GM19438 (cell line): ENCODE measurements around the gene PSMD5.
"Not testable (repeated sequence)": the region's sequence is repeated elsewhere in the genome, so short reads cannot be mapped to it uniquely, and the experiment has no call there.

Experiments
- ATAC-seq: cut with Tn5 transposase; IDR thresholded peaks from one replicate; pipeline ENCODE4 v1.9.1; 2021; ENCODE audit warnings: low read depth; ENCODE audit not compliant: unreplicated experiment

Gene PSMD5

DNA sequence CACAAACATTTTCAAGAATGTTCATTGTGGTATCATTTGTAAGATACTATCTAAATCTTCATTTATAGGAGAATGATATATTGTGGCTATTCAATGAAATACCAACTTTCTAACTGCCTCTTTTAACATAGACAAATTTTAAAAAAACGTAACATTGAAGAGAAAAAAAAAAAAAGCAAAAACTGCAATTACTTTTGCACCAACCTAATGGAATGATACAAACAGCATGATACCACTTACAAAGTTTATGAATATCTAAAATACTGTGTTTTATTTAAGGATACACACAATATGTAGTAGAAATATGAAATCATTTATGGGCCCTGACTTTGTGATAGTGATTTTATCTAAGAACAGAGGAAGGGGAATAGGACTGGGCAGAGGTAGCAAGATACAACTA, 24.1 kb downstream of the PSMD5 start:
- no peak for ATAC-seq

DNA sequence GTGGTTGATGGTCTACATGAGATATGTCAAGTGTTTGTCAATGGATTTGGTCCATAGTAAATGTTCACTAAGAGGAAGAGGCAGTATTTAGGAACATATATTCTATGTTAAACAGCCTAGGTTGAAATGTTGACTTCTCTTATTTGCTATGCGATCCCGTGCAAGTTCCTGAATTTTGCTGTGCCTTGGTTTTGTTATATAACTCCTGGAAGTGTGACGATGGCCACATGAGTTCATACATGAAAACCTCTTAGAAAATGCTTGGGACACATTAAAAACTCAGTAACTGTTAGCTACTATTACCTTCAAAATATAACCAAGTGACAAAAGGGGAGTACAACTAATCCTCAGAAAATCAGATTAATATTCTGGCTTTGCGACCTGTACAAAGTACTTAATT, 27.6 kb downstream of the PSMD5 start:
- no peak for ATAC-seq

DNA sequence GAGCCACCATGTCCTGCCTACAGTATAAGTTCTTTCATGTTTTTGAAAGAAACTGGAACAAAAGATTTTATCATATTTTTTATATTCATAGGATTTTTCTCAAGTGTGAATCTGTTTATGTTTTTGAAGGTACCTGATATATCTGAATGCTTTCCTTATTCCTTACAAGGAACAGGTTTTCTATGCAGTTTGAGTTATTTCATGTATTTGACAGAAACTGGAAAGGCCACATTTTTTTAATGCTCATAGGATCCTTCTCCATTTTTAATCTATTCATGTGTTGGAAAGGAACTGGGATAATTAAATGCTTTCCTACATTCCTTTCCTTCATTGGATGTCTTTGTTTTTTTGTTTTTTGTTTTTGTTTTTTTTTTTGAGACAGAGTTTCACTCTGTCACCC, 33.8 kb downstream of the PSMD5 start:
- no peak for ATAC-seq

- no peak for ATAC-seq
Measured at GRCh38 chr9:120807607-120808379, 34.9 kb downstream of the PSMD5 start.

GRCh38 chr9:120804784-120805363, 37.8 kb downstream of the PSMD5 start:
- ATAC-seq, result not testable (repeated sequence)

GRCh38 chr9:120801441-120801840, 41.3 kb downstream of the PSMD5 start:
- ATAC-seq, result no peak

DNA sequence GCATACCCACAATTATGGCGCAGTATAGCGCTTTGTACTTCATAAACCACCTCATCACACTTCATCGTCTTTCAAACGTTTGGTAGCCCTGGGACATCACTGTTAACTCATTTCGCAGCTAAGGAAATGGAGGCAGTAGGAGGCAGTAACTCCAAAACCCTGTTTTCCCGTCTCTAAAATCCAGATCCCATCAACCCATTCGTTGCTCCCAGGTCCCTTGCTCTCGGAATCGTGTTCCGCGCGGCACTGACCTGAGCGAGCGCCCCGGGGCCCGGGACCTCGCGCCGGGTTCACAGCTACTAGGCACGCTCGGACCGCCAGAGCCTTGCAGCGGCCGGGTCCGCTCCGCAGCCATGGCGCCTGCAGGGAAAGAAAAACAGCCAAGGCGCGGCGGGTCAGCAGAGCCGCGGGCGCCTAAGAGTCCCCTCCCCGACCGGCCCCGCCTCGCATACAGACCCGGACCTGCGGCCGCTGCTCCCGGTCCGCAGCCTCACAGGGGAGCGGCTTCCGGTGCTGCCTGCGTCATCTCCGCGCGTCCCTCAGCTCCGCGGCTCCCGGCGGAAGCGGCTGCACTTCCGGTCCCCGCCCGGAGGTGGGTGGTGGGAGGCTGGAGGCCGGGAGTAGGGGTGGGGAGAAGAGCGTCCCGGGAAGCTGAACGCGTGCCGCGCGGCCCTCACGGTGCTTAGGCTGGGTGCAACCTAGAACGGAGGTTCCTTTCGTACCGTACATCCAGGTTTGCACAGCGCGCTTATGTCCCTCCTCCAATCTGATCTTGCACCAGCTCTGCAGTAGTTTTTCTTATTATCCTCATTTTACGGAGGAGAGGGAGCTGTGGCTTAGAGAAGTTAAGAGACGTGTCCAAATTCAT, 49.6 kb downstream of the PSMD5 start, which contains the start of gene FBXW2:
FBXW2 (minus strand) TSS at position 519 of the 868 bp plus-strand sequence. CDS start 5,158 bp downstream, outside the sequence.
- peak; percentile 95 for ATAC-seq

DNA sequence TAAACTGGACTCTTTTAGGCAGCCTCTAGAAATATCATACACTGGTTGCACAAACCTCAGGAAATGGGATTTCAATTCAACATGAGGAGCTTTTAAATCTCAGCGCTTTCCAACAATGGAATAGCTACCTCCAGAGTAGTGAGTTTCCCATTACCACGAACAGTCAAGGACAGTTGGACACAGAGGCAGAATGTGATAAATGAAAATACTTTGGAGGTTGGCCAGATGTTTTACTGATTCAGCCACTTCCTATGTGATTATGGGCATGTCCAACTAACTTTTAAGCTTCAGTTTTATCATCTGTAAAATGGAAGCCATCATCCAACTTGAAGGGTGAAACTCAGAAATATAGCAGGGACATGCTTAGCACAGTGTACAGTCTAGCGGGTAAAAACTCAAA, 51.6 kb downstream of the PSMD5 start:
- no peak for ATAC-seq

GRCh38 chr9:120787933-120788332, 54.8 kb downstream of the PSMD5 start:
- no peak for ATAC-seq

DNA sequence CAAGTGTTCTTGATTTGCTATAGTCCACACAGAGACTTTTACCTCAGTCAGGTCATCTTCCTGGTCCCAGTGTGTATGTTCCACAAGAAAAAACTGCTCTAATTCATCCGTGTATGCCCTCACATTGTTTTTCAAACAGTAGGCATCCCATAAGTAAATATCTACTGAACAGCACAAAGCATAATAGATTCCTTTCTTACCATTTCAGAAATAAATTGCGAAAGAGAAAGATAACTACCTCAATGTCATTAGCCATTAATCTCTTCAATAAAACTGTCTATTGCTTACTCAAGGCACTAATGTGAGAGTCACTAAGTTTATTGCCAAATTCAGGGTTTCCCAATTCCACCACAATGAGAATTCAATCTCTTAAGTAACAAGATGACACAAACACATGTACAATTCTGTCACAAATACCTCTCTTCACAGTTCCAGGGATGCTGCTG, 59.1 kb downstream of the PSMD5 start:
- no peak for ATAC-seq

DNA sequence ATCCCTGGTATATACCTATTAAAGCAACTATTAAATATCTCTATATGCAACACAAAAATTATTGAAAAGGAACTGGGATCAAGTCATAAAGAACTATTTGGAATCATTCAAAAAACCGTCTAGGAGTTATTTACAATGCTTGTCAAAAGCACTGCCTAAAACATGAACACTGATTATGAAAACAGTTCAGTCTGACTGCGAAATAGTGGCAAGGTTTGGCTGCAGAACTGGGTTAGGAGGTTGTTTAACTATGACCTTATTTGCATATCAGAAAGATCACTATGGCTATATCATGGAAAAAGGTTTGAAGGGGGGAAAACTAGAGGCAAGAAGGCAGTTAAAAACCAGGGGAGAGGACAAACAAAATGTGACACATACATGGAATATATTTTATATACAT, 61.5 kb downstream of the PSMD5 start:
- no peak for ATAC-seq

DNA sequence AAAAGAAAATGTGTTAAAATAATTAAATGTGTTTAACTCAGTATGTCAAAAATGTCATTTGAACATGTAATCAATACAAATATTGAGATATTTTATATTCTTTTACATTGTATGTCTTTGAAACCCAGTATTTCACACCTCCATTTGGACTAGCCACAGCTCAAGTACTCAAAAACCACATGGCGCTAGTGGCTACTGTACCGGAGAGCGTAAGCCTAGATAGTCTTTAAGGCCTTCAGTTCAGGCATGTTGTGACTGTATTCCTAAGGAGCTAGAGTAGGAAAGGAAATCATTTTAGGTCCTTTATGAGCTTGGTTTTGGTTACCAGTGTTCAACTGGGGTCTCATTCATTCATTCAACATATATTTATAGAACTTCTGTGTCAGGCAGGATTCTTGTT, 62.4 kb downstream of the PSMD5 start:
- no peak for ATAC-seq

- ATAC-seq, result no peak
Measured at GRCh38 chr9:120779227-120779626, 63.5 kb downstream of the PSMD5 start.

GRCh38 chr9:120778758-120779157, 64.0 kb downstream of the PSMD5 start:
- ATAC-seq, result no peak

DNA sequence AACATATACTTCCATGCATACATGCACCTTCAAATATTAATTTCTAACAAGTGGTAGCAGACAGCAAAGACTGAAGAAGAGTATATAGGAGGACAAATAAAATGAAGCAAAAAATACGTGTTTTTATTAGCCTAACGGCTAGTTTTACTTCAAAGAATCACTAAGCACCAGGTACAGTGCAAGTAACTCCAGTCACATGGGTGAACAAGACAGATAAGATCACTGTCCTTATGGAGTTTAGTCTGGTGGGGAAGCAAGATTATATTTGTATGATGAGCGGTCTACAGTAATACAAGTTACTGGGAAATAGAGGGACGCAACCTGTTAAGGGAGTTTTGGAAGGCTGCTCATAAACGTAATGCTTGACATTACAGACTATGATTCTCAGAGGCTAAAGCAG, 65.5 kb downstream of the PSMD5 start:
- ATAC-seq, result no peak

- no peak for ATAC-seq
Measured at GRCh38 chr9:120776788-120777187, 65.9 kb downstream of the PSMD5 start.

DNA sequence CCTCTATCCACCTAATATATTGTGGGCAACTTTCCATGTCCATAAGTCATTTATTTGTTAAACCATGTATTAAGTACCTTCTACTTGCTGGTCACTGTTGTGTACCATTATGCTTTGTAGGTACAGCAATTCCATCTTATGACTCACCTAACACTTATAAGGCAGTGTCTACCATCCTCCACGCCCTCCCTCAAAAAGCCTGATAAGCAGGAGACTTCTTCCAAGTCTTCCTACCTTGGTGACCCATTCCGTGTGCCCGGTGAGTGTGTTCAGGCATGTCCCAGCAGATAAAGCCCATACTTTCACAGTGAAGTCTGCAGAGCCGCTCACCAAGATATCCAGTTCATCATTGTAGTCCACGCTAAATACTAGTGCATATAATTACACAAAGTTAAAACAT, 66.9 kb downstream of the PSMD5 start:
- no peak for ATAC-seq

DNA sequence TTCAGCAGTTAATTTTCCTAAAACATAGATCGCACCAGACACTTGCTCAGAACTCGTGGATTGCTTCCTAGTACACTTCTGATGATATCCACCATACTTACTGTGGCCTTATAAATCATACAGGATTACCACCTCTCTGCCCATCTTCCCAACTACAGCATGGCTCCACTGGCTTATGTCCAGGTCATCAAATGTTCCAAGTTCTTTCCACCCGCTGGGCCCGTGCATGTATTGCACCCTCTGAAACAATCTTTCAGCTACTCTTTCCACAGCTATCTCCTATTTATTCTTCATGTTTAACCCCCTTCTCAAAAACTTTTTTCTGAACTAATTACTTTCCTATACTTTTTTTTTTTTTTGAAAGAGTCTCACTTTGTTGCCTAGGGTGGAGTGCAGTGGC, 68.0 kb downstream of the PSMD5 start:
- ATAC-seq, result no peak

DNA sequence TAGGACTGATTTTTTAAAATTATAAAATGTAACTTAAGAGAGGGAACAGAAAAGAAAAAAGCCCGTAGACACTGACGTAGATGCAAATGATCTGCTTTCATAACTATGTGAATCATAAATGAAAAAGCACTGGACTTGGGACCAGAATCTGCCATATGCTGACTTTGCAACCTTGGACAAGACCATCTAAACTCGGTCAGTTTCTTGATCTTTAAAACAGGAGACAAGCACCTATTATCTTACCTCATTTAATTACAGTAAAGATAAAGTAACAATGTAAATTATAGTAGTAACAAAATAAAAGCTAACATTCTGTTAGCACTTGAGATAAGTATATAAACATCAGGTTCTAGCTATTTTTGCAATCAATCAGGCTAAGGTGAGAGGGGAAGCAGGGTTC, 69.5 kb downstream of the PSMD5 start:
- ATAC-seq, result no peak

DNA sequence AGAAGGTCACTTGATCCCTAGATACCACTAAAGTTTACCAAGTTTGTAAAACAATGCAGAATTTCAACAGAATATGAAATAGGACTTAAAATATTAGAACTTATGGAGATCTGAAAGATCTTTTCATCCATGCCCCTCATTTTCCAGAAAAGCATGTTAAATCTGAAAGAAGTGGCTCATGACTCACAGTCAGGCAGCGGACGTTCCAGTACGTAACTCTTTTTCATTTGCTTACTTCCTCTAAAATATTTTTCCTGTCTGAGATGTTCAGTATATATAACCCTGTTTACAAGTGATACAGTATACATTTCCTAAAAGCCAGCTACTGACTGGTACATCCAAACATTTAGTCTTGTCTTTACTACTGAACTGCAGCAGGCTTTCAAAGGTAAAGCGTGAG, 71.8 kb downstream of the PSMD5 start:
- ATAC-seq, result no peak

- no peak for ATAC-seq
Measured at GRCh38 chr9:120768886-120769285, 73.8 kb downstream of the PSMD5 start.
